ENCODE measurements around the gene NAA30. TPM values are rescaled to one million over a fixed set of nuclear protein-coding genes. Genes with fewer than 3 reads are reported as not detected.

The NAA30 gene
- total RNA-seq, 1 experiment from 2014 or later: 16.0 TPM

DNA sequence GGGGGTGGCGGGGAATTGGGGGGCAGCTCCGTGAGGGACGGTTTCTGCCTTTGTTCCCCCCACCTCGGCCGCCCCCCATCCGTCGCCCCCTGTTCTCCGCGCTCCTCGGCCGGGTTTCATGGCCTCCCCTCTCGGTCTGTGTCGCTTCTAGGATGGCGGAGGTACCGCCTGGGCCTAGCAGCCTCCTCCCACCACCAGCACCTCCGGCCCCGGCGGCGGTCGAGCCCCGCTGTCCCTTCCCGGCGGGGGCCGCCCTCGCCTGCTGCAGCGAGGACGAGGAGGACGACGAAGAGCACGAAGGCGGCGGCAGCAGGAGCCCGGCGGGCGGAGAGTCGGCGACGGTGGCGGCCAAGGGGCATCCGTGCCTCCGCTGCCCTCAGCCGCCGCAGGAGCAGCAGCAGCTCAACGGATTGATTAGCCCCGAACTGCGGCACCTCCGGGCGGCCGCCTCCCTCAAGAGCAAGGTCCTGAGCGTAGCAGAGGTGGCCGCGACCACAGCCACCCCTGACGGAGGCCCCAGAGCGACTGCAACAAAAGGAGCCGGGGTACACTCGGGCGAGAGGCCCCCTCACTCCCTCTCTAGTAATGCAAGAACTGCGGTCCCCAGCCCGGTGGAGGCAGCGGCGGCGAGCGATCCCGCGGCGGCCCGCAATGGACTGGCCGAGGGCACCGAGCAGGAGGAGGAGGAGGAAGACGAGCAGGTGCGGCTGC lies 575 bp downstream of the NAA30 start:
- BruUV-seq (replicated peaks): no TSS peak
- H3K4me1 Mint-ChIP-seq (ENCODE audit: low read depth, unreplicated experiment): peaks cover 10% of the 10 kb centered on the region
- CTCF ChIA-PET: interaction anchor here (0.6 to 1.4 kb wide), 4 partner anchors 10 to 691 kb away, joined by 3 to 15 read pairs (median 4); no protein-coding TSS in a partner anchor
- no peaks in the 10 kb centered on the region for H3K27me3 Mint-ChIP-seq (ENCODE audit: unreplicated experiment)
- peak overlapping the region; percentile 98 for H3K4me3 Mint-ChIP-seq (ENCODE audit: low read depth, unreplicated experiment)
- intact Hi-C loops (cut with micrococcal nuclease; ENCODE audit: unreplicated experiment): no loop called here
- no peaks in the 10 kb centered on the region for H3K9me3 Mint-ChIP-seq (ENCODE audit: low read depth, unreplicated experiment)
- peak overlapping the region; percentile 85 for H3K27ac Mint-ChIP-seq (ENCODE audit: unreplicated experiment)
- peak; percentile 38 for DNase-seq
- TF ChIP-seq, protein P1, sequence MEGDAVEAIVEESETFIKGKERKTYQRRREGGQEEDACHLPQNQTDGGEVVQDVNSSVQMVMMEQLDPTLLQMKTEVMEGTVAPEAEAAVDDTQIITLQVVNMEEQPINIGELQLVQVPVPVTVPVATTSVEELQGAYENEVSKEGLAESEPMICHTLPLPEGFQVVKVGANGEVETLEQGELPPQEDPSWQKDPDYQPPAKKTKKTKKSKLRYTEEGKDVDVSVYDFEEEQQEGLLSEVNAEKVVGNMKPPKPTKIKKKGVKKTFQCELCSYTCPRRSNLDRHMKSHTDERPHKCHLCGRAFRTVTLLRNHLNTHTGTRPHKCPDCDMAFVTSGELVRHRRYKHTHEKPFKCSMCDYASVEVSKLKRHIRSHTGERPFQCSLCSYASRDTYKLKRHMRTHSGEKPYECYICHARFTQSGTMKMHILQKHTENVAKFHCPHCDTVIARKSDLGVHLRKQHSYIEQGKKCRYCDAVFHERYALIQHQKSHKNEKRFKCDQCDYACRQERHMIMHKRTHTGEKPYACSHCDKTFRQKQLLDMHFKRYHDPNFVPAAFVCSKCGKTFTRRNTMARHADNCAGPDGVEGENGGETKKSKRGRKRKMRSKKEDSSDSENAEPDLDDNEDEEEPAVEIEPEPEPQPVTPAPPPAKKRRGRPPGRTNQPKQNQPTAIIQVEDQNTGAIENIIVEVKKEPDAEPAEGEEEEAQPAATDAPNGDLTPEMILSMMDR (IDR thresholded peaks at IDR 0.05; ENCODE audit: unreplicated experiment): no peak
- peaks cover 31% of the 10 kb centered on the region for H3K36me3 Mint-ChIP-seq (ENCODE audit: insufficient read depth, unreplicated experiment)

DNA sequence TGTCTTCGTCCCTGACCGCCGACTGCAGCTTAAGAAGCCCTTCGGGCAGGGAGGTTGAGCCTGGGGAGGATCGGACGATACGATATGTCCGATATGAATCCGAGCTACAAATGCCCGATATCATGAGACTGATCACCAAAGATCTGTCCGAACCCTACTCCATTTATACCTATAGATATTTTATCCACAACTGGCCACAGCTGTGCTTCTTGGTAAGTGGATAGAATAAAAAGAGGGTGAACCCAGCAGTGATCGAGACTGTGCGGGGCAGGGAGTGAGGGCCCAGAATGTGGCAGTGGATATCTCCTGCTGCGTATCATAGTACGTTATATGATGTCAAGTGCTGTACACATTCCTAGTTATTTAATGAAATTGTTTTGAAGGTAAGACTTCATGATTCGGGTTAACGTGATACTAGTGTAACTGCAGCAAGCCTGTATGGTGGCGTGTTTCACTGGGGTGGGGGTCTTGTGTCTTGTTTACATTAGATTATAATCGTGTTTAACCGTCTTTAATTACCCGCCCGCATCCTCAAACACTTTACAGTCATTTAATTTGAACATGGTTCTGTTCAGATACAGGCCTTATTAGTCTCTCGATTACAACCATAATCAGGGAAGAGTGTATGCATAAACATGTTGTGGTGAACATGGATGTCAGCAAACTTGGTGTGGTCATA lies 1.3 kb downstream of the NAA30 start:
- DNase-seq: no peak
- H3K9me3 Mint-ChIP-seq (ENCODE audit: low read depth, unreplicated experiment): no peaks in the 10 kb centered on the region
- H3K27me3 Mint-ChIP-seq (ENCODE audit: unreplicated experiment): no peaks in the 10 kb centered on the region
- TF ChIP-seq, protein P1 (IDR thresholded peaks at IDR 0.05; ENCODE audit: unreplicated experiment): no peak
- H3K4me1 Mint-ChIP-seq (ENCODE audit: low read depth, unreplicated experiment): peaks cover 10% of the 10 kb centered on the region
- BruUV-seq (replicated peaks): no TSS peak
- intact Hi-C loops (cut with micrococcal nuclease; ENCODE audit: unreplicated experiment): no loop called here
- peaks cover 31% of the 10 kb centered on the region for H3K36me3 Mint-ChIP-seq (ENCODE audit: insufficient read depth, unreplicated experiment)
- CTCF ChIA-PET: interaction anchor here (1.4 kb wide), 1 partner anchor 11 kb away, joined by 15 read pairs; no protein-coding TSS in a partner anchor
- peak overlapping the region; percentile 98 for H3K4me3 Mint-ChIP-seq (ENCODE audit: low read depth, unreplicated experiment)
- H3K27ac Mint-ChIP-seq (ENCODE audit: unreplicated experiment): peak overlapping the region; percentile 50

DNA sequence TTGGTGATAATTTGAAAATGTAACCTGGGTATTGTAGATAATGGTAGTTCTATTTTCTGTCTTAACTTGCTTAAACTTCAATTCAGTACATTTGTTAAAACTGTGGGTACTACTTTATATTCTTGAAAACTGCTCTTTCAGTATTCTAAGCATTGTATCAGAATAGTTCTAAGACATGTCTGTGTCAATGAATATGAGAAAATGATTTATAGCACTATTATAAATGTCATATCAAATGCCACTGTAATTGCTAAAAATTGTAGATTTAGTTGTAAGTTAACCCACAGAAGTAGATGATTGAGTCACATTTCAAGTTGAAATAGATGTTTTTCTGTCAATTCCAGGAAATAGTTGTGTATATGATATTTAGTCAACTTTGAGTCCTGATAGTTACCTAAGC lies 2.4 kb downstream of the NAA30 start:
- CTCF ChIA-PET: no interaction called here
- intact Hi-C loops (cut with micrococcal nuclease; ENCODE audit: unreplicated experiment): no loop called here
- Mint-ChIP-seq H3K4me1 (ENCODE audit: low read depth, unreplicated experiment) (peaks cover 10% of the 10 kb centered on the region), H3K27ac (ENCODE audit: unreplicated experiment) (no peak overlapping the region), H3K36me3 (ENCODE audit: insufficient read depth, unreplicated experiment) (peaks cover 31% of the 10 kb centered on the region), H3K9me3 (ENCODE audit: low read depth, unreplicated experiment) (no peaks in the 10 kb centered on the region), H3K27me3 (ENCODE audit: unreplicated experiment) (no peaks in the 10 kb centered on the region), H3K4me3 (ENCODE audit: low read depth, unreplicated experiment) (peak overlapping the region; percentile 98)
- BruUV-seq (replicated peaks): no TSS peak
- TF ChIP-seq, protein P1 (IDR thresholded peaks at IDR 0.05; ENCODE audit: unreplicated experiment): no peak
- DNase-seq: no peak

DNA sequence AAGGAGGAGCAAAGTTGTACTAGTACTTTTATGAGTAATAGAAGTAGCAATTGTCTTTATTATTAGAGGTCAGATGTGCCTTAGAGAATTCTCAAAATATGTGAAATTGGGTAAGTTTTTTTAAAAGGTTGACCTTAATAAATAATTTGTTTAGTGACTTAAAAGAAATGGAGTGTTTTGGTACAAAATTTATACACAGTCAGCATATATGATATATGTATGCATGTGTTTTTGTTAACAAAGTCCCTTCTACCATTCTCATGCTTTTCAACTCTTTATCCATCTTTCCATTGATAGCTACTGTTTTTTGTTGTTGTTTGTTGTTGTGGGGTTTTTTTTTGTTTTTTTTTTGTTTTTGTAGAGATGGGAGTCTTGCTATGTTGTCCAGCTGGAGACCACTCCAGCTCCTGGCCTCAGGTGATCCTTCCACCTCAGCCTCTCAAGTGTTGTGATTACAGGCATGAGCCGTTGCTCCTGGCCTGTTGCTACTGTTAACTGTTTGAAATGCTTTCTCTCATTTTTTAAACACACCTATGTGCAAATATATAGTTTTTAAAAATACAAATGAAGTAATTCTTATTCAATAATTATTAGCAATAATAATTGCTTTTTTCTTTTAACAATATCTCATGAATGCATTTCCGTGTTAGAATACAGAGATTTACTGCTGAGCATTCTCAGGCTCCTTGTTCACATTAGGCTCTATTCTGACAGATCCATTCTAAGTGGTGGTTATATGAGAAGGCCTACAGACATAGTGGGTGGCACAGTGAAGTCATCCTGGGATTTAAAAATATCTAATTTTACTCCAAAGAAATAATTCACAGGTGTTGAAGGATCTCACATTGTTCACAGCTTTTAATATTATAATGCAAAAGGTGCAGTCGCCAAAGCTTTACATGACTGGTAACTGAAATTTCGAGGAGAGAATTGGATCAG lies 10.4 kb downstream of the NAA30 start:
- no peaks in the 10 kb centered on the region for H3K4me1 Mint-ChIP-seq (ENCODE audit: low read depth, unreplicated experiment)
- CTCF ChIA-PET: no interaction called here
- TF ChIP-seq, protein P1 (IDR thresholded peaks at IDR 0.05; ENCODE audit: unreplicated experiment): no peak
- no peak overlapping the region for H3K4me3 Mint-ChIP-seq (ENCODE audit: low read depth, unreplicated experiment)
- intact Hi-C loops (cut with micrococcal nuclease; ENCODE audit: unreplicated experiment): no loop called here
- H3K27ac Mint-ChIP-seq (ENCODE audit: unreplicated experiment): no peak overlapping the region
- no peaks in the 10 kb centered on the region for H3K36me3 Mint-ChIP-seq (ENCODE audit: insufficient read depth, unreplicated experiment)
- H3K27me3 Mint-ChIP-seq (ENCODE audit: unreplicated experiment): no peaks in the 10 kb centered on the region
- BruUV-seq (replicated peaks): no TSS peak
- H3K9me3 Mint-ChIP-seq (ENCODE audit: low read depth, unreplicated experiment): no peaks in the 10 kb centered on the region
- DNase-seq: no peak
